ENCODE measurements around the gene GPR55.

Gene GPR55

DNA sequence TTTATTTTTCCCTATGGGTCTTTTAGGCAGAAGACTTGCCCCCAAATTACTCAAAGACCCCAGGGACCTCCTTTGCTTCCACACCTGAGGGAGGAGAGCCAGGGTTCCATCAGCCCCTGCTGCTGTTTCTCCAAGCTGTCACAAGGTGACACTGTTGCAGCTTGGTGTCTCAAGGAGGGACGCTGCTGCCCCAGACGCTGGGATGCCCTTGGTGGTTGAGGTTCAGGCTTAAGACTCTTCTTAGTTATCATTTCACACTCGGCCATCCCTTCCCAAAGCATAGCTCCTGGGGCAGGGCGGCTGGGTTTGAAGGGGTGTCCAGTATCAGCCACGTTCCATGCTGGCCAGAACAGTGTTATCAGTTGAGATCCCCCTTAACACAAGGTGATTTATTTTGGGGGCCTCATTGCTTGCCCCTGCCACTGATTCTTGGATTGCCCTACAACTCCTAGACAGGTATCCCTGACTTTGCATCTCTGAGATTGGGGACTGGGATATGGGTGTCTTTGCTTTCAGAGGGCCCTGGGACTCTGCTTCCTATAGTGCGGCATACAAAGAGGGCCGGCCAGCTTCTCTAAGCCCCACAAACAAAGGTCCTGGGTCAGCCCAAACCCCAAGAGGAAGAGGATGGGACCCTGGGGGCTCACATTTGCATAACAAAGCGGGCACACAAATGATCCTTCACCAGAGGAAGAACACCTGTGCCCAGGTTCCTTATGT is 22.7 kb downstream of the GPR55 start:
- H3K9me2 ChIP-seq (ENCODE audit: low read depth, low read length), result no peaks in the 10 kb centered on the region
- H3K79me2 ChIP-seq (ENCODE audit: insufficient read depth, low read length), result no peaks in the 10 kb centered on the region
- peaks cover 11% of the 10 kb centered on the region for H3K27me3 ChIP-seq (ENCODE audit: insufficient read depth, low read length)
- no peak overlapping the region; the same call in 1 of the 2 replicates for H3K9ac ChIP-seq (ENCODE audit: low read length)
- H2AFZ ChIP-seq (ENCODE audit: low read length), result no peak overlapping the region
- peaks cover 12% of the 10 kb centered on the region for H3K4me1 ChIP-seq (ENCODE audit: insufficient read depth, low read length, severe bottlenecking)
- no peak overlapping the region for H3K4me3 ChIP-seq (ENCODE audit: low read depth, low read length, poor library complexity, severe bottlenecking)
- H3F3A ChIP-seq (ENCODE audit: insufficient read depth, low read length), result no peaks in the 10 kb centered on the region
- TF ChIP-seq EZH2 (IDR thresholded peaks at IDR 0.05; ENCODE audit: borderline replicate concordance, low read length), result no peak
- peak; percentile 86 for TF ChIP-seq CTCF (IDR thresholded peaks at IDR 0.05; ENCODE audit: low read length)
- no peak overlapping the region for H3K27ac ChIP-seq (ENCODE audit: low read depth, low read length, poor library complexity, severe bottlenecking)
- no peaks in the 10 kb centered on the region for H3K36me3 ChIP-seq (ENCODE audit: insufficient read depth, low read length)
- H3K9me3 ChIP-seq (ENCODE audit: low read length), result no peaks in the 10 kb centered on the region
- peak overlapping the region; percentile 34; the same call in 1 of the 2 replicates for H3K4me2 ChIP-seq (ENCODE audit: low read length)
- no peaks in the 10 kb centered on the region for H4K20me1 ChIP-seq (ENCODE audit: insufficient read depth, low read length)

DNA sequence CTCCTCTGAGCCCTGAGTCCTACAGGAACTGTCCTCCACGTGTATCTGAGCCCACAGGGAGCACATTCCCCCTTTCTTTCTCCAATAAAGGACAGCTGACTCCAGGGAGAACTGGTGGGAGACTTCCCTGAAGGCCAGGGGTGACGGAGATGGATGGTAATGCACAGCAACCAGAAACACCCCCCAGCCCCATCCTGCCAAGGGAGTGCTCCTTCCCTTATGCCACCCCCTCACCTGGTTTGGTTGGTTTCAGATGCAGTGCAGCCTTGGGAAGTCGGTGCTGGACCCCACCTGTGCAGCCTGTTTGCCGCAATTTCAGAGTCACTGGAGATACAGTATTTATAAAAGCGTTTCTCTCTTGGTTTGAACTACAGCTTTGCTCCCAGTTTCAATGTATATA is 24.0 kb downstream of the GPR55 start:
- peaks cover 12% of the 10 kb centered on the region for H3K4me1 ChIP-seq (ENCODE audit: insufficient read depth, low read length, severe bottlenecking)
- H3K4me2 ChIP-seq (ENCODE audit: low read length), result no peak overlapping the region
- peaks cover 10% of the 10 kb centered on the region; the same call in 1 of the 2 replicates for H3K27me3 ChIP-seq (ENCODE audit: insufficient read depth, low read length)
- no peaks in the 10 kb centered on the region for H3K9me3 ChIP-seq (ENCODE audit: low read length)
- H3K79me2 ChIP-seq (ENCODE audit: insufficient read depth, low read length), result no peaks in the 10 kb centered on the region
- H3K36me3 ChIP-seq (ENCODE audit: insufficient read depth, low read length), result no peaks in the 10 kb centered on the region
- H2AFZ ChIP-seq (ENCODE audit: low read length), result no peak overlapping the region
- no peak overlapping the region for H3K9ac ChIP-seq (ENCODE audit: low read length)
- no peak overlapping the region for H3K4me3 ChIP-seq (ENCODE audit: low read depth, low read length, poor library complexity, severe bottlenecking)
- no peak overlapping the region for H3K27ac ChIP-seq (ENCODE audit: low read depth, low read length, poor library complexity, severe bottlenecking)
- TF ChIP-seq EZH2 (IDR thresholded peaks at IDR 0.05; ENCODE audit: borderline replicate concordance, low read length) (no peak), CTCF (IDR thresholded peaks at IDR 0.05; ENCODE audit: low read length) (no peak)
- H4K20me1 ChIP-seq (ENCODE audit: insufficient read depth, low read length), result no peaks in the 10 kb centered on the region
- no peaks in the 10 kb centered on the region for H3K9me2 ChIP-seq (ENCODE audit: low read depth, low read length)
- no peaks in the 10 kb centered on the region for H3F3A ChIP-seq (ENCODE audit: insufficient read depth, low read length)

DNA sequence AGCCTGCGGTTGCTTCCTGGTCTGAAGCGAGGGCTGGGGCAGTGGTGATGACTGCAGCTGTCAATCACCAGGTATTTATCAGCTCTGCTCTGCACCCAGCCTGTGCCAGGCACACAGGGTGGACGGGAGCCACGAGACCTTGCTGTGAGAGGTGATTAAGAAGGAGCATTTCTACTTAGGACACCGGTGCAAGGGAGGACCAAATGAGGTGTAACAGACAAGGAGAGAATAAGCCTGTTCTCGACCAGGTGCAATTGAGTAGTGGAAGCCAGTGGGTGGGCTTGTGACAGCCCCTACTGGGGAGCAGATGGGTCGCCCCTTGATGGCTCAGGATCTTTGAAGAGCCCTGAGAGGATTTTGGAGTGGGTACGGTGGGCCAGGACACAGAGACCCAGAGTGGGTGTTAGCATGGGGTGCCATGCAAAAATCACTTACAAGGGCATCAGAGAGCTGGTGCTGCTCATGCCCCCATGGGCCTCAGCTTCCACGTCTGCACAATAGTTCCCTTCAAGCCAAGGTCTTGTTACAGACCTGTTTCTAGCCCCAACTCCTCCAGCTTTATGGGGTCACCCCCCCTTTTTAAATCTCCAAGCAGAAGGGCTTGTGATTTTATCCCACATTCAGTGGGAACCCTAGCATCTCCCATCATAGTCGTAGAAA is 24.6 kb downstream of the GPR55 start:
- Histone ChIP-seq H3K9me2 (ENCODE audit: low read depth, low read length) (no peaks in the 10 kb centered on the region), H3K4me2 (ENCODE audit: low read length) (no peak overlapping the region), H3K36me3 (ENCODE audit: insufficient read depth, low read length) (no peaks in the 10 kb centered on the region), H3K4me1 (ENCODE audit: insufficient read depth, low read length, severe bottlenecking) (peaks cover 10% of the 10 kb centered on the region), H2AFZ (ENCODE audit: low read length) (no peak overlapping the region), H3K27ac (ENCODE audit: low read depth, low read length, poor library complexity, severe bottlenecking) (no peak overlapping the region), H3K9ac (ENCODE audit: low read length) (no peak overlapping the region), H3K79me2 (ENCODE audit: insufficient read depth, low read length) (no peaks in the 10 kb centered on the region), H3K27me3 (ENCODE audit: insufficient read depth, low read length) (peaks cover 10% of the 10 kb centered on the region; the same call in 1 of the 2 replicates), H3K4me3 (ENCODE audit: low read depth, low read length, poor library complexity, severe bottlenecking) (no peak overlapping the region), H3K9me3 (ENCODE audit: low read length) (no peaks in the 10 kb centered on the region), H3F3A (ENCODE audit: insufficient read depth, low read length) (no peaks in the 10 kb centered on the region), H4K20me1 (ENCODE audit: insufficient read depth, low read length) (no peaks in the 10 kb centered on the region)
- TF ChIP-seq CTCF (IDR thresholded peaks at IDR 0.05; ENCODE audit: low read length) (no peak), EZH2 (IDR thresholded peaks at IDR 0.05; ENCODE audit: borderline replicate concordance, low read length) (no peak)
